Measurements from ENCODE around the gene TBL3.

GRCh38 chr16:1973461-1974156 is 1.8 kb downstream of the TBL3 start:
- no peak for TF ChIP-seq CTCF (conservative IDR thresholded peaks at IDR 0.05; ENCODE audit: low read length)
- TF ChIP-seq EZH2phosphoT487 (IDR thresholded peaks at IDR 0.05; ENCODE audit: borderline replicate concordance, low read depth, low read length): no peak
